ENCODE results near the gene ENPEP. TPM values are rescaled to one million over a fixed set of nuclear protein-coding genes. Genes with fewer than 3 reads are reported as not detected.
"Not testable (repeated sequence)": the region's sequence is repeated elsewhere in the genome, so short reads cannot be mapped to it uniquely, and the experiment has no call there.

Gene ENPEP
- total and polyA plus RNA-seq, 4 experiments from 2014 or later, result not detected

DNA sequence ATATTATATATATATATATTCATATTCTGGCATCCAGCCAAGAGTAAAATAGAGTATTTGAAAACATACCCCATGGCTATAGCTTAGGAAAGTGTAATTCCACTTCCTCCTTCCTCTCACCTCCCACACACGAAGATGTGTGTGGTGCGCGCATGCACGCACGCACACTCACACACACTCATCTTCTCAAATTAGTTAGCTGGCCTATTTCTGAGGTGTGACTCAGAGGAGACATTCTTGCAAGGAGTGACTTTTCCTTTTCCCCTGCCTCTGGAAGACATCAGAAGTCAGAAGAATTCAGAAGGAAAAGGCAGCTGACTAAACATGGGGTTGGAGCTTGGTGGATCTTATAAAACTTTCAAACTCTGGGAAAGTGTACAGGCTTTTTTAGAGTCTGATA lies 8.8 kb downstream of the ENPEP start:
- ChIA-PET CTCF (ENCODE audit: partially characterized antibody) (interaction anchor here (1.0 to 1.7 kb wide), 2 partner anchors 435 to 479 kb away, joined by 3 to 5 read pairs; no protein-coding TSS in a partner anchor), POLR2A (ENCODE audit: partially characterized antibody) (no interaction called here)
- no peak overlapping the region for H3K27ac ChIP-seq (ENCODE audit: low read depth, low read length)
- no peak for DNase-seq
- H3K27me3 Mint-ChIP-seq, result peaks cover 17 to 26% of the 10 kb centered on the region in 2 donors
- no peak overlapping the region for H3K4me3 ChIP-seq (ENCODE audit: low read length in 2 of 2)
- intact Hi-C loops (cut with micrococcal nuclease), result no loop called here
- H3K4me1 Mint-ChIP-seq, result peaks cover 0 to 2% (median 0%) of the 10 kb centered on the region in 4 donors
- no peak overlapping the region for H3K4me3 Mint-ChIP-seq
- H3K9me3 Mint-ChIP-seq, result no peaks in the 10 kb centered on the region
- H3K4me1 ChIP-seq (ENCODE audit: insufficient read depth, low read length), result no peaks in the 10 kb centered on the region
- H3K27me3 ChIP-seq (ENCODE audit: insufficient read depth, low read length), result no peaks in the 10 kb centered on the region
- H3K36me3 Mint-ChIP-seq, result no peaks in the 10 kb centered on the region
- no peaks in the 10 kb centered on the region for H3K9me3 ChIP-seq (ENCODE audit: control insufficient read depth in 1 of 2, low read length in 2 of 2)
- no peak overlapping the region for H3K27ac Mint-ChIP-seq
- H3K36me3 ChIP-seq (ENCODE audit: insufficient read depth, low read length), result no peaks in the 10 kb centered on the region

DNA sequence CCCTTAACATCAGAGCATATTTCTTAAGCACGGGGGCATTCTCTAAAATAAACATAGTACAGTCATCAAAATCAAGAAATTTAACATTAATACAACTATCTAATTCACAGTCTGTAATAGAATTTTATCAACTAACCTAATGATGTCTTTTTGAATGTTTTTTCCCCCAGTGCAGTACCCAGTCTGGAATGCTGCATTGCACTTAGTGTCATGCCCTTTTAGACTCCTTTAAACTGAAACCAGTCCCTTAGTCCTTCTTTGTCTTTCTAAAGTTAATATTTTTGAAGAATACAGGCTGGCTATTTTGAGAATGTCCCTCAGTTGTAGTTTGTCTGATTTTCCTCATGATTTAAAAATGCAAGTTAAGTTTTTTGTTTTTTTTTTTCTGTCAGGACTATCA lies 9.5 kb downstream of the ENPEP start:
- no peak for DNase-seq
- Mint-ChIP-seq H3K4me1 (peaks cover 0 to 2% (median 0%) of the 10 kb centered on the region in 4 donors), H3K4me3 (no peak overlapping the region), H3K36me3 (no peaks in the 10 kb centered on the region), H3K9me3 (no peaks in the 10 kb centered on the region), H3K27me3 (peaks cover 17 to 26% of the 10 kb centered on the region in 2 donors), H3K27ac (no peak overlapping the region)
- Histone ChIP-seq H3K27ac (ENCODE audit: low read depth, low read length) (no peak overlapping the region), H3K9me3 (ENCODE audit: control insufficient read depth in 1 of 2, low read length in 2 of 2) (no peaks in the 10 kb centered on the region), H3K27me3 (ENCODE audit: insufficient read depth, low read length) (no peaks in the 10 kb centered on the region), H3K36me3 (ENCODE audit: insufficient read depth, low read length) (no peaks in the 10 kb centered on the region), H3K4me3 (ENCODE audit: low read length in 2 of 2) (no peak overlapping the region), H3K4me1 (ENCODE audit: insufficient read depth, low read length) (no peaks in the 10 kb centered on the region)
- ChIA-PET POLR2A (ENCODE audit: partially characterized antibody) (no interaction called here), CTCF (ENCODE audit: partially characterized antibody) (no interaction called here)
- intact Hi-C loops (cut with micrococcal nuclease), result no loop called here

DNA sequence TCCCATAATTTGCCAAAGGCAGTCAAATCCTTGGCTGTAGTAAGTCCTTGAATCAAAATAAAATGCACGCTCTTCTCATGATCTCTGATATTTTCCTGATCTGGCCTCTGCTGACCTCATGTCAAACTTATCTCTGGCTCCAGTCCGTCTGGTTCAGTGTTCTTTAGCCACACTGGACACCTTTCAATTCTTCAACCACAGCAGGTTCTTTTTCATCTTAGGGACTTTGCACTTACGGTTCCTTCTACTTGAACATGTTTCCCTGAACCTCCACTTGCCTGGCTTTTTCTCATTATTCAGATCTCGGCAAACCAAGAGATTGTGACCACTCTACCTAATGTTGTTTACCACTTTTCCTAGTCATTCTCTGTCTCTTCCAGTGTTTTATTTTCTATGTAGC lies 10.3 kb downstream of the ENPEP start:
- no peak for DNase-seq
- Histone ChIP-seq H3K4me1 (ENCODE audit: insufficient read depth, low read length) (no peaks in the 10 kb centered on the region), H3K27me3 (ENCODE audit: insufficient read depth, low read length) (no peaks in the 10 kb centered on the region), H3K27ac (ENCODE audit: low read depth, low read length) (no peak overlapping the region), H3K36me3 (ENCODE audit: insufficient read depth, low read length) (no peaks in the 10 kb centered on the region), H3K9me3 (ENCODE audit: control insufficient read depth in 1 of 2, low read length in 2 of 2) (no peaks in the 10 kb centered on the region), H3K4me3 (ENCODE audit: low read length in 2 of 2) (no peak overlapping the region)
- Mint-ChIP-seq H3K9me3 (no peaks in the 10 kb centered on the region), H3K4me3 (no peak overlapping the region), H3K36me3 (no peaks in the 10 kb centered on the region), H3K4me1 (peaks cover 0 to 2% (median 0%) of the 10 kb centered on the region in 4 donors), H3K27me3 (peaks cover 17 to 26% of the 10 kb centered on the region in 2 donors), H3K27ac (no peak overlapping the region)
- ChIA-PET CTCF (ENCODE audit: partially characterized antibody) (no interaction called here), POLR2A (ENCODE audit: partially characterized antibody) (no interaction called here)
- intact Hi-C loops (cut with micrococcal nuclease), result no loop called here

DNA sequence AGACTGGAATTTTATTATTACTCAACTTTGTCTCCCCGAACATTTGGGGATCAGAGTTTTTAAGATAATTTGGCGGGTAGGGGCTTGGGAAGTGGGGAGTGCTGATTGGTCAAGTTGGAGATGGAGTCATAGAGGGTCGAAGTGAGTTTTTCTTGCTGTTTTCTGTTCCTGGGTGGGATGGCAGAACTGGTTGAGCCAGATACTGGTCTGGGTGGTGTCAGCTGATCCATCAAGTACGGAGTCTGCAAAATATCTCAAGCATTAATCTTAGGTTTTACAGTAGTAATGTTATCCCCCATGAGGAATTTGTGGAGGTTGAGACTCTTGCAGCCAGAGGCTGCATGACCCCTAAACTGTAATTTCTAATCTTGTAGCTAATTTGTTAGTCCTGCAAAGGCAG lies 10.9 kb downstream of the ENPEP start:
- H3K27me3 ChIP-seq (ENCODE audit: insufficient read depth, low read length); H3K36me3 Mint-ChIP-seq; intact Hi-C loops (cut with micrococcal nuclease); H3K4me1 ChIP-seq (ENCODE audit: insufficient read depth, low read length); H3K27ac ChIP-seq (ENCODE audit: low read depth, low read length); H3K9me3 ChIP-seq (ENCODE audit: control insufficient read depth in 1 of 2, low read length in 2 of 2); H3K27ac Mint-ChIP-seq; CTCF ChIA-PET (ENCODE audit: partially characterized antibody); DNase-seq; H3K9me3 Mint-ChIP-seq; H3K4me1 Mint-ChIP-seq; H3K4me3 Mint-ChIP-seq; POLR2A ChIA-PET (ENCODE audit: partially characterized antibody); H3K4me3 ChIP-seq (ENCODE audit: low read length in 2 of 2); H3K36me3 ChIP-seq (ENCODE audit: insufficient read depth, low read length): not testable (repeated sequence)
- peaks cover 14 to 22% of the 10 kb centered on the region in 2 donors for H3K27me3 Mint-ChIP-seq

DNA sequence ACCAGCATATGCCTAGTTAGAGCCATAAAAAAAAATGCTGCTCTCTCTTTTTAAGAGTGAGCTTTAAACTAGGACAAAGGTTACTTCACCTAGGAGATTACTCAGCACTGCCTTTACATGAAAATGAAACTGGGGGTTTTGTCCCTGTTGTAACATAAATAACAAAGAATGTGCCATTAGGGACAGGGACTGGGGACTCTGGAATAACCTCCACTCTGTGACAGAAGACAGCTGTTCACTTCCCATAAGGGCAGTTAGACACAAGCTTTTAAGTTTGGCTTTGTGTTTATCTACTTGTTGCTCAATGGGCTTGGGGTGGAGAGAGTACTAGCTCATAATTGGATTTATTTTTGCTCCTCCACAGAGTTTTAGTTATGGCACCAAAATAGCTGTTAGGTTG lies 11.9 kb downstream of the ENPEP start:
- Histone ChIP-seq H3K27ac (ENCODE audit: low read depth, low read length) (no peak overlapping the region), H3K4me1 (ENCODE audit: insufficient read depth, low read length) (no peaks in the 10 kb centered on the region), H3K9me3 (ENCODE audit: control insufficient read depth in 1 of 2, low read length in 2 of 2) (no peaks in the 10 kb centered on the region), H3K4me3 (ENCODE audit: low read length in 2 of 2) (no peak overlapping the region), H3K27me3 (ENCODE audit: insufficient read depth, low read length) (no peaks in the 10 kb centered on the region), H3K36me3 (ENCODE audit: insufficient read depth, low read length) (no peaks in the 10 kb centered on the region)
- ChIA-PET POLR2A (ENCODE audit: partially characterized antibody) (no interaction called here), CTCF (ENCODE audit: partially characterized antibody) (interaction anchor here (1.6 kb wide), 1 partner anchor 21 kb away, joined by 5 read pairs; no protein-coding TSS in a partner anchor)
- no peak overlapping the region for H3K27ac Mint-ChIP-seq
- no peaks in the 10 kb centered on the region for H3K36me3 Mint-ChIP-seq
- no peak for DNase-seq
- peaks cover 13 to 17% of the 10 kb centered on the region in 2 donors for H3K27me3 Mint-ChIP-seq
- H3K4me1 Mint-ChIP-seq, result peaks cover 0 to 2% (median 0%) of the 10 kb centered on the region in 4 donors
- H3K9me3 Mint-ChIP-seq, result no peaks in the 10 kb centered on the region
- intact Hi-C loops (cut with micrococcal nuclease), result no loop called here
- H3K4me3 Mint-ChIP-seq, result no peak overlapping the region

DNA sequence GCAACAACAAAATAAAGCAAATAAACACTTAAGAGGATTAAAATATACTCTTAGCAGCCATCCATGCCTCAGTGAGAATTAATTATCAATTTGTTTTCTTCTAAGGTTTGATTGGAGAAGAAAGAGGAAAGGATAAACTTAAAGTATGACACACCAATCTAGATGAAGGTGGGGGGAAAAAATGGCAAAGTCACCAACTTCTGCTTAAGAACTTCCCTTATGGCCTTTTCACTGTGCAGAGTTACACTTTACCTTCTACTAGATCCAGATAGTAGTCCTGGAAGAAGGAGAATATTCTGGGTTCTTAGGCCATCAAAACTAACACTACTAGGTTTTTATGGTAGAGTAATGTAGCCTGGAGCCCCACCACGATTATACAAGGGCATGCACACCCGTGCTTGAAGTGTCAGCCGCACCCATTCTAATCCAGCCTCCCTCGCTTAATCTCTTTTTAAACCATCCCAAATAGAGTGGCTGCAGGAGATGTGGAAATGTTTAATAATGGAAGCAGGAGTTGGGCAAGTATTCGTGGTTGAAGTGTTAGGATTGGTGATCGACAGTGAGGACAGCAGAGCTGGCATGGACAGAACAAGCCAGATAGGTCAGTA lies 14.1 kb downstream of the ENPEP start:
- intact Hi-C loops (cut with micrococcal nuclease), result no loop called here
- Histone ChIP-seq H3K36me3 (ENCODE audit: insufficient read depth, low read length) (no peaks in the 10 kb centered on the region), H3K27ac (ENCODE audit: low read depth, low read length) (no peak overlapping the region), H3K4me3 (ENCODE audit: low read length in 2 of 2) (no peak overlapping the region), H3K9me3 (ENCODE audit: control insufficient read depth in 1 of 2, low read length in 2 of 2) (no peaks in the 10 kb centered on the region), H3K27me3 (ENCODE audit: insufficient read depth, low read length) (no peaks in the 10 kb centered on the region), H3K4me1 (ENCODE audit: insufficient read depth, low read length) (no peaks in the 10 kb centered on the region)
- no peak for DNase-seq
- Mint-ChIP-seq H3K9me3 (no peaks in the 10 kb centered on the region), H3K27me3 (peaks cover 15 to 20% of the 10 kb centered on the region in 2 donors), H3K4me3 (no peak overlapping the region), H3K4me1 (no peaks in the 10 kb centered on the region), H3K36me3 (no peaks in the 10 kb centered on the region), H3K27ac (no peak overlapping the region)
- POLR2A ChIA-PET (ENCODE audit: partially characterized antibody), result no interaction called here
- CTCF ChIA-PET (ENCODE audit: partially characterized antibody), result no interaction called here

DNA sequence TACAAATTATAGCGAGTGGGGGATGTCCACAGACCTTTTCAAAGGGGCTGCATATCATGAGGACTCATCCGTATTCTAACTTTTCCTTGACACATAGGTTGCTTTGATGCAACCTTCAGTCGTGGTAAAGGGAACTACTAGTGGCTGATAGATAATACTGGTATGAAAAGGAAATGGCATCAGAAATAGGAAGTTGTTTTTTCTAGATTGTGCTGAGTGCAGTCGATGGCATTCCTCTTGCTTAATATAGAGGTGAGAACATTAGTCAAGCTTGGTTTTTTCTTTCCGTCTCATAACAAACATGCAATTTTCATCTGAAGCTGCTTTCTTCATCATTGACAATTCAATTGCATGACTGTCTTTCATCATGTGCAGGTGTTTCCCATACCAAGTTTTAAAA lies 16.6 kb downstream of the ENPEP start:
- POLR2A ChIA-PET (ENCODE audit: partially characterized antibody), result no interaction called here

More for the DNA sequence above, 16.6 kb downstream of the ENPEP start:
- Mint-ChIP-seq H3K4me3 (no peak overlapping the region), H3K9me3 (no peaks in the 10 kb centered on the region), H3K27ac (no peak overlapping the region), H3K36me3 (no peaks in the 10 kb centered on the region), H3K27me3 (peaks cover 8 to 16% of the 10 kb centered on the region in 2 donors), H3K4me1 (no peaks in the 10 kb centered on the region)
- Histone ChIP-seq H3K27ac (ENCODE audit: low read depth, low read length) (no peak overlapping the region), H3K4me3 (ENCODE audit: low read length in 2 of 2) (no peak overlapping the region), H3K36me3 (ENCODE audit: insufficient read depth, low read length) (no peaks in the 10 kb centered on the region), H3K4me1 (ENCODE audit: insufficient read depth, low read length) (no peaks in the 10 kb centered on the region), H3K9me3 (ENCODE audit: control insufficient read depth in 1 of 2, low read length in 2 of 2) (no peaks in the 10 kb centered on the region), H3K27me3 (ENCODE audit: insufficient read depth, low read length) (no peaks in the 10 kb centered on the region)
- intact Hi-C loops (cut with micrococcal nuclease), result no loop called here
- DNase-seq, result no peak
- CTCF ChIA-PET (ENCODE audit: partially characterized antibody), result interaction anchor here (1.8 kb wide), 1 partner anchor 18 kb away, joined by 4 read pairs; no protein-coding TSS in a partner anchor

Measured in CD4-positive, alpha-beta memory T cell (primary cell).